GM08714 (cell line): ENCODE data around the gene FGF7.

Source experiments
- H3K4me3 ChIP-seq: fragments of 200-500 bp; sonication (Bioruptor generic); 2 replicates; pipeline ENCODE4 v1.5.1; 2014; ENCODE audit warnings: mild to moderate bottlenecking, low read length, inconsistent platforms
- ZNF274 ChIP-seq: IDR thresholded peaks from 2 replicates; pipeline ENCODE4 v1.6.1; 2012; ENCODE audit warnings: mild to moderate bottlenecking, low read depth, low read length

The FGF7 gene

DNA sequence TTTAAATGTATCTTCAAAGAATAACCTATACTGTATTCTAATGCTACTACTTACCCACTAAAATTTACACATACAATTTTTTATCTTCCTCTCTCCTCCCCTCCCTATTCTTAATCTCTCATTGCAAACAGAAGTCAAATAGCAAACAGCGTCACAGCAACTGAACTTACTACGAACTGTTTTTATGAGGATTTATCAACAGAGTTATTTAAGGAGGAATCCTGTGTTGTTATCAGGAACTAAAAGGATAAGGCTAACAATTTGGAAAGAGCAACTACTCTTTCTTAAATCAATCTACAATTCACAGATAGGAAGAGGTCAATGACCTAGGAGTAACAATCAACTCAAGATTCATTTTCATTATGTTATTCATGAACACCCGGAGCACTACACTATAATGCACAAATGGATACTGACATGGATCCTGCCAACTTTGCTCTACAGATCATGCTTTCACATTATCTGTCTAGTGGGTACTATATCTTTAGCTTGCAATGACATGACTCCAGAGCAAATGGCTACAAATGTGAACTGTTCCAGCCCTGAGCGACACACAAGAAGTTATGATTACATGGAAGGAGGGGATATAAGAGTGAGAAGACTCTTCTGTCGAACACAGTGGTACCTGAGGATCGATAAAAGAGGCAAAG is 984 bp downstream of the FGF7 start:
- no peak for TF ChIP-seq ZNF274
- no peak overlapping the region for H3K4me3 ChIP-seq

DNA sequence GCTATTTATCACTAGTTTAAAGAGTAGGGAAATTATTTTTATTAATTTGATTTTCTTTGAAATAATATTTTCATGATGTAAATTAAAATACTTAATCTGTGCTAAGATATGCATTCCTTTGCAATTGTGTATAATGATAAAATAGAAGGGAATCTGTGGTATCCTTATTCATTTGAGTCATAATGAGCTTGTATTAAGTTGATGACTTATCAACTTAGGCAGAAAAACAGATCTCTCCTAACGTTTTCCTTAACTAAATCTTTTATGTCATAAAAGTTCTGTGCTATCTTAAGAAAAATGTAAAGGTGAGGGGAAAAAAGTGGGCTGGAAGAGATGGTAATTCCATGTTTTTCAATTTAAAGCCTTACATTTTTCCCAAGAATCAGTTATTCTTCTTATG is 1.9 kb downstream of the FGF7 start:
- TF ChIP-seq ZNF274 = no peak
- H3K4me3 ChIP-seq = no peak overlapping the region

DNA sequence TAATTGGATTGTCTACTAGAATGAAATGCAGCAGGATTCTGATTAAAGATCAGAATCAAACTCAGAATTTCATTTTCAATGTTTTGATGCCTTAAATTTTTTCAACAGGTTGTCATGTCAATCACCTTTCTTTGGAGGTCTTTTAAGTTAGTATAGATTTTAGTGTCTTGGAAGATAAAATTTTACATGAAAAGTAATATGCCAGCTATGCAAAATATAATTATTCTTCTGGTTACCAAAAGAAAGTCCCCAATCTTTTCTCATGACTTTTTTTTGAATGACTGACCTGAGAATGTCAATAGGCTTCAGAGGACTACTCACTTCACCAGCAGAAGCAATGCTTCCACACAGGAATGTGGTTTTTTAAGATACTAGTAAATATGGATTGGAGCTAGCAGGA is 4.3 kb downstream of the FGF7 start:
- TF ChIP-seq ZNF274 = no peak
- no peak overlapping the region for H3K4me3 ChIP-seq

DNA sequence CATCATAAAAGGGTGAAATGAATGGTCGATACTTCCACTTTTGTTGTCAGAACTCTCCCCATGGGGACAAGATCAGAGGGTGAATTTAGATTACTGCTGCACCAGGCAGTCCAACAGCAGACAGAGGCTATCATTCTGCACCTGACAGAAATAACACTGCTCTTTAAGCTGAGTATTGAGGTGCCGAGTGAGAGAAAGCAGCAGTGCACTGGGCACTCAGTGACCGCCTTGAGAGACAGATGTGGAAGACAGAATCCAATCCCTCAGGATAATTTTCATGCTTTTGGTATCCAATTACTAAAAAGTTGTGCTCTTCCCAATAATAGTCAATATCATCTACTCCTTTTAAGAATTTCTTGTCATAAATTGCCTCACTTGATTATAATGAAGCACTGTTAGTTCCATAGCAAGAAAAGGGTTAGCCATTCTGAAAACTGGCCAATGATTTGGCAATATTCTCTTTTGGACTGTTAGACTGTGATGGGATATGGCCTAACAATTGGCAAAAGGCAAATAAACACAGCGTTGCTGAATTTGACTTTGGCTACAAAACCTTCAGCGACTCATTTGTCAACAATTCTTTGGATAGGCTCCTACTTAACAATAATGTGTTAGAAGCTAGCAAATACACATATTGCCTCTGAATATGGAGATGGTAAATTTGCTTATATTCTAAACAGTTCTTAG is 5.5 kb downstream of the FGF7 start:
- no peak overlapping the region for H3K4me3 ChIP-seq
- no peak for TF ChIP-seq ZNF274

DNA sequence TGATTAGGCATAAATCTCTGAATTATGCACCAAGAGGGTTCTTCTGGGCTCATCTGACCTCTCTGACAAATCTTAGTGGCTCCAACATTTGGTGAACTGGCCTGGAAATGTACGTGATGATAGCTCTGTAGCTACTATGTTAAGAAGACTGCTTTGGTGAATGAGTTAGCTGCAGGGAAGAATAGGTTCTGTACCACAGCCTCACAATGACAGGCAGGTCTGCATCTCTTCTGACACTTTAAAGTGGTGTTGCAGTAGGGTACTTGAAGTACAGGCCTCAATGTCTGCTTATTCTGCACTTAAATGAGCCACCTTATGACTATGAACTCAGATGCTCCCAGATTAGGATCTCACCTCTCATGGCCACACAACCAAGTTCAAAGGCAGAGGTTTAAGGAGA is 7.0 kb downstream of the FGF7 start:
- no peak overlapping the region for H3K4me3 ChIP-seq

DNA sequence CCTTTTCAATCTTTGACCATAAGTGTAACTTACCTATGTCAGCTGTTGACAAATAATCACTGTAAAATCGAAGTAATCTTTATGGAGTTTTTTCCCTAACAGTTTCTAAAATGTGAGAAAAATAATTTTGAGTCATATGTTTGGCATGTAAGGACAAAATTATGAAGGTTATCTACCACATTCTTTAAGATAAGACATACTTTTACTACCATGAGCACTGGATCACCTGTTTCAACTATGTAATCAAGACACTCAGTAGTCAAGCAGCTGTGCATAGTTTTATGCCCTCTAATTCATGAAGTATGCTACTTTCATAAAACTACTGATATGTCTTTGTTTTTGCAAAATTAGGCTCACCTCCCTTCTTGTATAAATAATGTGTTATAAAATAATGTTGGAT is 12.1 kb downstream of the FGF7 start:
- no peak overlapping the region for H3K4me3 ChIP-seq
- TF ChIP-seq ZNF274 = no peak

More for the DNA sequence above, 7.0 kb downstream of the FGF7 start:
- TF ChIP-seq ZNF274 = no peak

DNA sequence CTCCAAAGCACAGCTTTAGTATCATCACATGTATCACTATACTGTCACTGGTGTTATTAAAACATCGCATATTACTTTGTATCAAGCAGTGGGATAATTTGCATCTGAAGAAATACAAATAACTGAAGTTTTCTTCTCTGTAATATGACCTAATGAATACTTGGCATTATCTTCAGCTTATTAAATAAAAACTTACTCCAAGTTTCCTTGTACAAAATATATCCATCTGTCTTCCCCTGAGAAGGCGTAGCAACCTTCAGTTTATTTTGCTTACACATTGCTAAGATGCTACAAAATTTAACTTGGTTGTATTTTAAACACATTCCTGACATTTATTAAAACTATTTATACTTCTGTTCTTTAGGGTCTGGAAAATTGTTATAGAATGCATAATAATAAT is 13.7 kb downstream of the FGF7 start:
- no peak overlapping the region for H3K4me3 ChIP-seq

DNA sequence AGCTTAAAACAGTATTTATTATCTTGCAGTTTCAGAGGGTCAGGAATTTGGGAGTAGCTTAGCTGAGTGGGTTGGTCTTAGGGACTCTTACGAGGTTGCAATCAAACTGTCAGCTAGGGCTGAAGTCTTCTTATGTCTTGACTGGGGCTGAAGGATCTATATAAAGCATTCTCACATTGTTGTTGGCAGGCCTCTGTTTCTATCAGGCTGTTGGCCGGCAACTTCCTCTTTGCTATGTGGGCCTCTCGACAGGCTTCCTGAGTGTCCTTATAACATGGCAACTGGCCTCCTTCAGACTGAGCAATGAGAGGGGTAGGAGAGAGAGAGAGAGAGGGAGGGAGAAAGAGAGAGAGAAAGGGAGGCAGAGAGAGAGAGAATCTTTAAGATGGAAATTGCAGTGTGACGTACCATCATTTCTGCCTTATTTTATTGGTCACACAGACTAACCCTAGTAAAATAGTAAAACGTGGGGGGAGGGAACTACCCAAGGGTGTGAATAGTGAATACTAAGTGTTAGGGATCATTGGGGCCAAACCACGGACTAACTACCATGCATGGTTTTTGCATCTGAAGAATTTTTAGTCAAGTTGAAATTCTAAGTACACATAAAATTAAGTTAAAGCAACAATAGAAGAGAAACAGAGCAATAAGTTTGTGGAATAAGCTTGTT is 16.1 kb downstream of the FGF7 start:
- H3K4me3 ChIP-seq = no peak overlapping the region
- no peak for TF ChIP-seq ZNF274

More for the DNA sequence above, 13.7 kb downstream of the FGF7 start:
- TF ChIP-seq ZNF274 = no peak

DNA sequence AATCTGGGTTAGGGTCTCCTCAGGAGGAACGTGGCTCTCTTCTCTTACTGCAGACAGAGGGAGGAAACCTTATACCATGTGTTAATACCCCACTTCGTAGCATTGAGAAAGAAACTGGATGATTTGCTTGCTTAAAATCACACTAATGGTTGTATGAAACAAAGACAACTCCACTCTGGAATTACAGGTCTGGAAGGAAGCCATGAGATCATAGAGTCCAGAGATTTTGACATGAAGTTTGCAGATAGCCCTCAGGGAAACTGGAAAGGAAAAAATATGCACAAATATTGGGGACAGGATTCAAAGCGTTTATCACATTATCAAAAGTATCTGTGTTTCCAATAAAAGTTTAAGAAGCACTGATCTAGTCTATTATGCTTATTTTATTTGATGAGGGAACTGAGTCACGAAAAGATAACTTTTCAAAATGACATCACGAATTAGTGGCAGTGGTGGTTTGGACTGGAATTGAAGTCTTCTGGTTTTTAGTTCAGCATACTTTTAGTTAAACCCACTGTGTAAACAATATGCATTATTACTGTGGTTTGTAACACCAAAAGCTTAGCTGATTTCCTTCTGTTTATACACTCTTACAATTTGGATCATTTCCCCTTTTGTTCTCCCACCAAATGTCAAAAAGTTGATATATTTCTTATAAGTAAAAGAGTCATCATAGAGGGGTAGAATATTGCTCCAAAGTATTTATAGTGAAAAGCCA is 16.8 kb downstream of the FGF7 start:
- H3K4me3 ChIP-seq = no peak overlapping the region
- TF ChIP-seq ZNF274 = no peak

DNA sequence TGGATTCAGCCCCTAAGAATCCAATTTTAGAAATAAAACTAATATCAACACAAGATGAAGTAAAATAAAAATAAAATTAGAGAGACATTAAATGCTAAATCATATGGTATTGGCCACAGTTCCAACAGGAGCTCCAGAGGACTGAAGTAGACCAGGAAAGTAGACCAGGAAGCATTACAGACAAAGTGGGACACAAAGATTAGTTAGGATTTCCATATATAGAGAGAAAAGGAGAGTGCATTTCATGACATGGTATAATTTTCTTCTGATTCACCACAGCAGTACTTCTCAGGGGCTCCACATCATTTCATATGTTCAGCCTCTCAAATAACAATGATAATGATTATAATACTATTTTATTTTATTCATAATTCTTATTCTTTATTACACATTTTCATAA is 18.3 kb downstream of the FGF7 start:
- H3K4me3 ChIP-seq = no peak overlapping the region
- no peak for TF ChIP-seq ZNF274

DNA sequence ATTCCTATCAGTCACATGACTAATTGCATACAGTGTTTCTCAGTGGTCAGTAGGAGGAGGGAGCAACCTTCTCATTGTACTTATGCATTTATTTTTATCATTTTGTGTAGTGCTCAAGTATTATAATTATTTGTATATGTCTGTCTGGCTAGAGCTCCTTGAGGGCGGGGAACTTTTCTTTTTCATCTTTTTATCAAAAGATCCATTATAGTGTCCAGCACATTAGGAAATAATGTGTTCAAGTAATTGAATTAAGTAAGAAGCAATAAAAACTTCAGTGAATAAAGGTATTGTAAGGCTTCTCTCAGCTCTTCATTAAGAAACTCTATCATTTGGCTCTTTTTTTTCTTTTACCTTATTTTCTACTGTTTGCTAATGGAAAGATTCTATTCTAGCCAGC is 18.8 kb downstream of the FGF7 start:
- TF ChIP-seq ZNF274 = no peak
- H3K4me3 ChIP-seq = no peak overlapping the region

DNA sequence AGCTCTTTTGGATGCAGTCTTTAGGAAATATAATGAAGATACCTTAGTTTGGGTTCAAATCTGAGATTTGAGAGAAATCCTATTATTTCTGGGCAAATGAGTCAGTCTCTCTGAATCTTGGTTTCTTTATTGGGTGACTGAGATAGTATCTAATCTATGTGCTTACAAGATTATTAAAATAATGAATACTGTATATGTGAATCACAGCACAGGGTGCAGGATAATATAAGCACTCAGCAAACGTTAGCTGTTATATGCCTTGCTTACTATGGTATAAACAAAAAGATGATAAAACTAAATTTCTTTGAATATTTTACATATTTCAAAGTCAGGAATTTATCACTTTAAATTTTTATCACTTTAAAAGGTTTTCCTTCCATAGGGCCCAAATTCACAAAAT is 29.6 kb downstream of the FGF7 start:
- H3K4me3 ChIP-seq = no peak overlapping the region
- no peak for TF ChIP-seq ZNF274

DNA sequence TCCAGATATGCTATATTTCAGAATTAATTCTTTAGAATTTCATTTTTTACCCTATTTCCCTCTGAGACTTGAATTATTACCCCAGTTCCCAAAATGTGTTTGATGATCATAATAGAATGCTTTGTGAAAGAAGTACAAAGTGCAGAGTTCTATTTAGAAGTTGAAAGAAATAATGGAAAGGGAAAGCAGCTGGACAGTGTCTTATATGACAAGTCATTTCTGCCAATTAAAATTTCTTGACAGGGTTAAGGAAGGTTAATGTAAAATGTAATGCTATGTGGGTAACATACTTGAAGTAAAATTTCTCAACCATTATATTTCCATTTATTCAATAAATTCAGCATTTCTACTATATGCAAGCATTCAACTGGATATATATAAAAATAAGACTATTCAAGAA is 33.1 kb downstream of the FGF7 start:
- no peak overlapping the region for H3K4me3 ChIP-seq
- TF ChIP-seq ZNF274 = no peak

DNA sequence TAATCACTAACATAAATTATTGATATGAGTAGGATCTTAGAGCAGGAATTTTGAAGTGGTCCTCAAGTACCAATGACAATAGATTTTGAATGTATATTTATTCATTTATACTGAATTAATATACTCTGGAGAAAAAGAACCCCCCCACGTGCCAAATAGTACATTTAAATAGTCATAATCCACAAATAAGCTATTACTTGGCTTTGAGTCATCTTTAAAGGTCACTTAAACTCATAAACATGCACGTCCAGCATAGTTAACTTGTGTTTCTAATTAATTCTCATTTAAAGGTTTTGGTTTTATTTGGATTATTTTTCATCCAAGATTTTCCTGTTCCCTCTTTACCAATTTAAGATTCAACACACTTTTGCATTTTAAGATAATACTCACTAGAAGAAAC is 35.1 kb downstream of the FGF7 start:
- H3K4me3 ChIP-seq = no peak overlapping the region
- TF ChIP-seq ZNF274 = no peak
